Measurements from ENCODE around the gene DDX19B. TPM values are rescaled to one million over a fixed set of nuclear protein-coding genes. Genes with fewer than 3 reads are reported as not detected.
"Not testable (repeated sequence)": the region's sequence is repeated elsewhere in the genome, so short reads cannot be mapped to it uniquely, and the experiment has no call there.

The DDX19B gene
- total and polyA plus RNA-seq, 2 donors = 24.3 to 24.9 TPM

- peaks cover 66 to 73% of the 10 kb centered on the region in 2 donors for H3K36me3 ChIP-seq (ENCODE audit: control insufficient read depth in 2 of 2, insufficient read depth in 2 of 2, low read length in 1 of 2)
- H3K4me1 ChIP-seq (ENCODE audit: control insufficient read depth in 2 of 2, insufficient read depth in 2 of 2, low read length in 2 of 2) = no peaks in the 10 kb centered on the region
- no peaks in the 10 kb centered on the region for H3K9me3 ChIP-seq (ENCODE audit: control insufficient read depth in 2 of 2, insufficient read depth in 1 of 2, low read length in 1 of 2)
- H3K27me3 ChIP-seq (ENCODE audit: control insufficient read depth in 2 of 2, insufficient read depth in 1 of 2, low read length in 1 of 2) = no peaks in the 10 kb centered on the region
- H3K27ac ChIP-seq (ENCODE audit: low read depth in 1 of 2, low read length in 1 of 2) = no peak overlapping the region
- DNase-seq (ENCODE audit: low read depth in 6 of 9, low spot score in 9 of 9) = no peak
- WGBS = 99% methylated on average over 12 of the region's 12 CpGs
- H3K4me3 ChIP-seq (ENCODE audit: low read length in 2 of 2) = no peak overlapping the region
Measured at GRCh38 chr16:70269471-70269870, 29.5 kb upstream of the DDX19B start.

GRCh38 chr16:70270176-70270575, 28.8 kb upstream of the DDX19B start:
- no peaks in the 10 kb centered on the region for H3K4me1 ChIP-seq (ENCODE audit: control insufficient read depth in 2 of 2, insufficient read depth in 2 of 2, low read length in 2 of 2)
- H3K27me3 ChIP-seq (ENCODE audit: control insufficient read depth in 2 of 2, insufficient read depth in 1 of 2, low read length in 1 of 2) = no peaks in the 10 kb centered on the region
- WGBS = 97% methylated on average over 3 of the region's 3 CpGs
- no peak overlapping the region for H3K4me3 ChIP-seq (ENCODE audit: low read length in 2 of 2)
- no peak overlapping the region for H3K27ac ChIP-seq (ENCODE audit: low read depth in 1 of 2, low read length in 1 of 2)
- DNase-seq (ENCODE audit: low read depth in 6 of 9, low spot score in 9 of 9) = no peak
- no peaks in the 10 kb centered on the region for H3K9me3 ChIP-seq (ENCODE audit: control insufficient read depth in 2 of 2, insufficient read depth in 1 of 2, low read length in 1 of 2)
- H3K36me3 ChIP-seq (ENCODE audit: control insufficient read depth in 2 of 2, insufficient read depth in 2 of 2, low read length in 1 of 2) = peaks cover 59 to 68% of the 10 kb centered on the region in 2 donors

DNA sequence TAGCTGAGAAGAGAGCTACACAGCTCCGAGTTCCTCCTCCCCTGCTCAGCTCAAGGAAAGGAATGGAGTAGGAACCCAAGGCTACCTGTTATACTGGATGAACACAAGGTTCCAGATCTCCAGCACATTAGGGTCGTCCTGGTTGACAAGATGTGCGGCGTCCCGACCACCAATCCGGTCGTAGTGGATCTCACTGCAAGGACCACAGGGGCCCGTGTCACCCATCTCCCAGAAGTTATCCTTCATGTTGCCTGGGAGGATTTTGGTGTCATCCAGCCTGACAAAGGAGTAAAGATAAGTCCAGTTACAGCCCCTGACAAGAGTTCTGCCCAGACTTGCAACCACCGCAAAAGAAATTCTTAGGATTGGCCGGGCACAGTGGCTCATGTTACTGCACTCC, 27.3 kb upstream of the DDX19B start:
- Histone ChIP-seq H3K4me3 (ENCODE audit: low read length in 2 of 2) (no peak overlapping the region), H3K9me3 (ENCODE audit: control insufficient read depth in 2 of 2, insufficient read depth in 1 of 2, low read length in 1 of 2) (no peaks in the 10 kb centered on the region), H3K27me3 (ENCODE audit: control insufficient read depth in 2 of 2, insufficient read depth in 1 of 2, low read length in 1 of 2) (no peaks in the 10 kb centered on the region), H3K36me3 (ENCODE audit: control insufficient read depth in 2 of 2, insufficient read depth in 2 of 2, low read length in 1 of 2) (peaks cover 56 to 63% of the 10 kb centered on the region in 2 donors), H3K4me1 (ENCODE audit: control insufficient read depth in 2 of 2, insufficient read depth in 2 of 2, low read length in 2 of 2) (no peaks in the 10 kb centered on the region), H3K27ac (ENCODE audit: low read depth in 1 of 2, low read length in 1 of 2) (peak overlapping the region in 1 of 2 donors; percentile 4)
- WGBS = 94% methylated on average over 10 of the region's 10 CpGs
- no peak for DNase-seq (ENCODE audit: low read depth in 6 of 9, low spot score in 9 of 9)

DNA sequence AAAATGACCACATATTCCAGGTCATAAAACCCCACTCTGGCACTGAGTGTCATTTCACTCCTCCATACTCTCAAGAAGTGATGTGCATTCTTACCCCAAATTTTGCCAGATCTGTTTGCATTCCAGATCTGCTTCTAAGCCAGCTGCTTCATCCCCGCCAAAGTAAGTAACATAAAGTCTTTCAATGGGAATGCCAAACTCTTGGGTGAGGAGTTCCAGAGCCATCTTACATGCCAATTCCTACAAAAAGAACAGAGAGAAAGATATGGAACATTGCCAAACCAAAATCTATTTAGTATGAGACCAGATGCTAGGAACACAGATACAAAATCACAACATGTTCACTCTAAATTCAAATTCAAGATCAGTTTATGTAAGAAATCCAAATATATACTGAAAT, 22.6 kb upstream of the DDX19B start:
- H3K4me1 ChIP-seq (ENCODE audit: control insufficient read depth in 2 of 2, insufficient read depth in 2 of 2, low read length in 2 of 2) = no peaks in the 10 kb centered on the region
- no peak for DNase-seq (ENCODE audit: low read depth in 6 of 9, low spot score in 9 of 9)
- H3K27me3 ChIP-seq (ENCODE audit: control insufficient read depth in 2 of 2, insufficient read depth in 1 of 2, low read length in 1 of 2) = no peaks in the 10 kb centered on the region
- H3K27ac ChIP-seq (ENCODE audit: low read depth in 1 of 2, low read length in 1 of 2) = no peak overlapping the region
- peaks cover 56 to 66% of the 10 kb centered on the region in 2 donors for H3K36me3 ChIP-seq (ENCODE audit: control insufficient read depth in 2 of 2, insufficient read depth in 2 of 2, low read length in 1 of 2)
- H3K9me3 ChIP-seq (ENCODE audit: control insufficient read depth in 2 of 2, insufficient read depth in 1 of 2, low read length in 1 of 2) = no peaks in the 10 kb centered on the region
- H3K4me3 ChIP-seq (ENCODE audit: low read length in 2 of 2) = no peak overlapping the region
- WGBS = 100% methylated on average over 1 of the region's 1 CpG

DNA sequence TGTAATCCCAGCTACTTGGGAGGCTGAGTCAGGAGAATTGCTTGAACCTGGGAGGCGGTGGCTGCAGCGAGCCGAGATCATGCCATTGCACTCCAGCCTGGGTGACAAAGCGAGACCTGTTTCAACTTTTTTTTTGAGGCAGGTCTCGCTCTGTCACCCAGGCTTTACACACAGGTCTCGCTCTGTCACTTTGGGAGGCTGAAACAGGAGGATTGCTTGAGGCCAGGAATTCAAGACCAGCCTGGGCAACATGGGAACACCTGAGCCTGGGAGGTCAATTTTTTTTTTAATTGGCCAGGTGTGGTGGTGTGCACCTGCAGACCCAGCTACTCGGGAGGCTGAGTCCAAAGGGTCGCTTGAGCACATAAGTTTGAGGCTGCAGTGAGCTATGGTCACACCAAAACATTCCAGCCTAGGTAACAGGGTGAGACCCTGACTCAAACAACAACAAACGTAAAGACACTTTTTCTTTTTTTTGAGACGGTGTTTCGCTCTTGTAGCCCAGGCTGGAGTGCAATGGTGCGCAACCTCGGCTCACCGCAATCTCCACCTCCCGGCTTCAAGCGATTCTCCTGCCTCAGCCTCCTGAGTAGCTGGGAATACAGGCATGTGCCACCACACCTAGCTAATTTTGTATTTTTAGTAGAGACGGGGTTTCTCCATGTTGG, 11.5 kb upstream of the DDX19B start:
- Histone ChIP-seq H3K4me1 (ENCODE audit: control insufficient read depth in 2 of 2, insufficient read depth in 2 of 2, low read length in 2 of 2) (peaks cover 4 to 20% of the 10 kb centered on the region in 2 donors), H3K36me3 (ENCODE audit: control insufficient read depth in 2 of 2, insufficient read depth in 2 of 2, low read length in 1 of 2) (peaks cover 5 to 14% of the 10 kb centered on the region in 2 donors)
- not testable (repeated sequence) for H3K9me3 ChIP-seq (ENCODE audit: control insufficient read depth in 2 of 2, insufficient read depth in 1 of 2, low read length in 1 of 2); DNase-seq (ENCODE audit: low read depth in 6 of 9, low spot score in 9 of 9); H3K27me3 ChIP-seq (ENCODE audit: control insufficient read depth in 2 of 2, insufficient read depth in 1 of 2, low read length in 1 of 2); H3K4me3 ChIP-seq (ENCODE audit: low read length in 2 of 2); H3K27ac ChIP-seq (ENCODE audit: low read depth in 1 of 2, low read length in 1 of 2)
- 98% methylated on average over 17 of the region's 17 CpGs for whole genome bisulfite sequencing

- no peaks in the 10 kb centered on the region for H3K27me3 ChIP-seq (ENCODE audit: control insufficient read depth in 2 of 2, insufficient read depth in 1 of 2, low read length in 1 of 2)
- DNase-seq (ENCODE audit: low read depth in 6 of 9, low spot score in 9 of 9) = peak; percentile 96 to 100 (median 99)
- 3% methylated on average over 53 of the region's 53 CpGs for WGBS
Measured at GRCh38 chr16:70289229-70290094, 9.5 kb upstream of the DDX19B start, which contains the start of gene AARS1. TSS of gene AARS1 (minus strand) at chr16:70289506. CDS start at chr16:70282763, 6,743 bp downstream.

GRCh38 chr16:70290949-70291519, 8.0 kb upstream of the DDX19B start:
- no peaks in the 10 kb centered on the region for H3K27me3 ChIP-seq (ENCODE audit: control insufficient read depth in 2 of 2, insufficient read depth in 1 of 2, low read length in 1 of 2)
- peaks cover 4 to 14% of the 10 kb centered on the region in 2 donors for H3K4me1 ChIP-seq (ENCODE audit: control insufficient read depth in 2 of 2, insufficient read depth in 2 of 2, low read length in 2 of 2)
- no peak overlapping the region for H3K4me3 ChIP-seq (ENCODE audit: low read length in 2 of 2)
- no peaks in the 10 kb centered on the region for H3K36me3 ChIP-seq (ENCODE audit: control insufficient read depth in 2 of 2, insufficient read depth in 2 of 2, low read length in 1 of 2)
- H3K27ac ChIP-seq (ENCODE audit: low read depth in 1 of 2, low read length in 1 of 2) = no peak overlapping the region
- H3K9me3 ChIP-seq (ENCODE audit: control insufficient read depth in 2 of 2, insufficient read depth in 1 of 2, low read length in 1 of 2) = no peaks in the 10 kb centered on the region
- no peak for DNase-seq (ENCODE audit: low read depth in 6 of 9, low spot score in 9 of 9)

More at GRCh38 chr16:70289229-70290094, 9.5 kb upstream of the DDX19B start, which contains the start of gene AARS1:
- Histone ChIP-seq H3K27ac (ENCODE audit: low read depth in 1 of 2, low read length in 1 of 2) (peak within 1 kb of the TSS; percentile 93 to 95), H3K36me3 (ENCODE audit: control insufficient read depth in 2 of 2, insufficient read depth in 2 of 2, low read length in 1 of 2) (peaks cover 0 to 2% of the 10 kb centered on the region in 2 donors), H3K4me1 (ENCODE audit: control insufficient read depth in 2 of 2, insufficient read depth in 2 of 2, low read length in 2 of 2) (peaks cover 4 to 14% of the 10 kb centered on the region in 2 donors), H3K9me3 (ENCODE audit: control insufficient read depth in 2 of 2, insufficient read depth in 1 of 2, low read length in 1 of 2) (no peaks in the 10 kb centered on the region), H3K4me3 (ENCODE audit: low read length in 2 of 2) (peak within 1 kb of the TSS; percentile 76 to 90)

- WGBS = 98% methylated on average over 11 of the region's 11 CpGs
Measured at GRCh38 chr16:70292148-70292547, 6.8 kb upstream of the DDX19B start.

More at GRCh38 chr16:70292148-70292547, 6.8 kb upstream of the DDX19B start:
- not testable (repeated sequence) for H3K27ac ChIP-seq (ENCODE audit: low read depth in 1 of 2, low read length in 1 of 2); H3K9me3 ChIP-seq (ENCODE audit: control insufficient read depth in 2 of 2, insufficient read depth in 1 of 2, low read length in 1 of 2); H3K4me3 ChIP-seq (ENCODE audit: low read length in 2 of 2); H3K36me3 ChIP-seq (ENCODE audit: control insufficient read depth in 2 of 2, insufficient read depth in 2 of 2, low read length in 1 of 2); H3K27me3 ChIP-seq (ENCODE audit: control insufficient read depth in 2 of 2, insufficient read depth in 1 of 2, low read length in 1 of 2); DNase-seq (ENCODE audit: low read depth in 6 of 9, low spot score in 9 of 9)
- H3K4me1 ChIP-seq (ENCODE audit: control insufficient read depth in 2 of 2, insufficient read depth in 2 of 2, low read length in 2 of 2) = peaks cover 4 to 14% of the 10 kb centered on the region in 2 donors
